ENCODE results near the gene PTP4A1. TPM values are rescaled to one million over a fixed set of nuclear protein-coding genes. Genes with fewer than 3 reads are reported as not detected.

The PTP4A1 gene
- total and polyA plus RNA-seq, 2 of the 4 experiments (the other 2 are of a cell fraction) = 31.2 to 53.1 TPM

DNA sequence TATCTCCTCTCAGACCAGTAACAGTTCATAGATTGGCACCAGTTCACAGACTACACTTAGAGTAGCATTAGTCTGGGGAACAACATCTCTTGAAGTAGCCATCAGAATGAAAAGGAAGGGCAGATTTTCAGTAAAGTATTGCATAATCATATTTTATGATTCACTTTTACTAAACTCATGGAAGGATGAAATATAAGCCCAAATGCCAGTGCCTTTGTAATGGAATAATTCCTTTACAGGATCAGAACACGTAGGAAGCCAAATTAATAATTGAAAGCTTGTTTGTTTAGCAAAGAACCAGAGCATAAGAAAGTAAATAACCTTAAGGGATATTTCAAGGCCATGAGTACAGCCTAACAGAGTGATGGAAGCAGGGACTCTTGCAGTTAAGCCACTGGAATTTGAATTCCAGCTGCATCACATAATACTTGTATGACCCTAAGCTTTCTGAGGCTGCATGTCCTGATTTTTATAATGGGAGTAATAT, 11.4 kb upstream of the PTP4A1 start:
- H4K91ac ChIP-seq (ENCODE audit: insufficient read depth, low read depth, low read length) = no peak overlapping the region
- H3K9me3 ChIP-seq (ENCODE audit: control insufficient read depth, insufficient read depth, low read length) = no peaks in the 10 kb centered on the region
- H2BK15ac ChIP-seq (ENCODE audit: low read depth, low read length) = no peak overlapping the region
- no peak overlapping the region for H3K14ac ChIP-seq (replicated peaks; ENCODE audit: low read depth, low read length)
- H3K9ac ChIP-seq (ENCODE audit: low read depth, low read length) = no peak overlapping the region
- H2BK120ac ChIP-seq (ENCODE audit: low read depth, low read length) = no peak overlapping the region
- dilution Hi-C loops (cut with HindIII; ENCODE audit: low sequenced_read_pairs, unreplicated experiment) = no loop called here
- no peak overlapping the region for H3K18ac ChIP-seq (ENCODE audit: low read depth, low read length)
- CTCF ChIA-PET = no interaction called here
- no peak overlapping the region for H3K56ac ChIP-seq (ENCODE audit: extremely low read depth, insufficient read depth, low read length)
- no peak overlapping the region for H2AK5ac ChIP-seq (ENCODE audit: low read depth, low read length)
- H3K9me1 ChIP-seq (ENCODE audit: insufficient read depth, low read length) = no peaks in the 10 kb centered on the region
- H3K4me3 ChIP-seq (ENCODE audit: insufficient read depth, low read depth, low read length) = no peak overlapping the region
- no peaks in the 10 kb centered on the region for H3K36me3 ChIP-seq (ENCODE audit: control insufficient read depth, insufficient read depth, low read length)
- H3K23ac ChIP-seq (ENCODE audit: low read depth, low read length) = no peak overlapping the region
- peak; percentile 92 for ATAC-seq (ENCODE audit: low read depth)
- no peak overlapping the region for H2BK20ac ChIP-seq (ENCODE audit: low read depth, low read length)
- H3K4ac ChIP-seq (ENCODE audit: low read depth, low read length) = no peak overlapping the region
- H4K8ac ChIP-seq (ENCODE audit: low read depth in 2 of 2, low read length in 2 of 2) = no peak overlapping the region
- H2AFZ ChIP-seq (replicated peaks; ENCODE audit: low read length, poor library complexity) = no peak overlapping the region
- no peak overlapping the region for H4K5ac ChIP-seq (ENCODE audit: low read depth, low read length)
- H2BK5ac ChIP-seq (ENCODE audit: low read depth, low read length, poor library complexity, severe bottlenecking) = no peak overlapping the region
- no peaks in the 10 kb centered on the region for H3K27me3 ChIP-seq (ENCODE audit: control insufficient read depth, insufficient read depth, low read length)
- in situ Hi-C loops (cut with MboI; ENCODE audit: low sequenced_read_pairs) = loop anchor here (25.0 kb wide), 1 partner anchor 199 kb away; no protein-coding TSS in a partner anchor
- POLR2A ChIA-PET (ENCODE audit: unreplicated experiment) = no interaction called here
- no peak overlapping the region for H2AK9ac ChIP-seq (replicated peaks; ENCODE audit: low read depth, low read length, poor library complexity)
- no peaks in the 10 kb centered on the region for H4K20me1 ChIP-seq (ENCODE audit: insufficient read depth, low read length)
- H3K79me1 ChIP-seq (ENCODE audit: low read depth in 1 of 2, low read length in 2 of 2) = no peaks in the 10 kb centered on the region
- peaks cover under 1% of the 10 kb centered on the region; the same call in 1 of the 2 replicates for H3K4me1 ChIP-seq (ENCODE audit: control insufficient read depth, insufficient read depth, low read length)
- no CpG with 5 or more reads among the region's 1 CpG for WGBS, 2 experiments (ENCODE audit: extremely low coverage in 2 of 2, insufficient read length in 1 of 2)
- no TSS peak for BruUV-seq (replicated peaks)
- no peak overlapping the region for H3K4me2 ChIP-seq (ENCODE audit: low read depth, low read length)
- intact Hi-C loops (cut with micrococcal nuclease) = loop anchor here (2.0 kb wide), 1 partner anchor 34 kb away; no protein-coding TSS in a partner anchor
- peak; percentile 94 for TF ChIP-seq CEBPB (IDR thresholded peaks at IDR 0.05; ENCODE audit: low read depth, low read length)
- TF ChIP-seq, protein P1, sequence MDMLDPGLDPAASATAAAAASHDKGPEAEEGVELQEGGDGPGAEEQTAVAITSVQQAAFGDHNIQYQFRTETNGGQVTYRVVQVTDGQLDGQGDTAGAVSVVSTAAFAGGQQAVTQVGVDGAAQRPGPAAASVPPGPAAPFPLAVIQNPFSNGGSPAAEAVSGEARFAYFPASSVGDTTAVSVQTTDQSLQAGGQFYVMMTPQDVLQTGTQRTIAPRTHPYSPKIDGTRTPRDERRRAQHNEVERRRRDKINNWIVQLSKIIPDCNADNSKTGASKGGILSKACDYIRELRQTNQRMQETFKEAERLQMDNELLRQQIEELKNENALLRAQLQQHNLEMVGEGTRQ (IDR thresholded peaks at IDR 0.05; ENCODE audit: low read depth, low read length) = no peak
- H3K27ac ChIP-seq (ENCODE audit: insufficient read depth, low read length) = no peak overlapping the region
- DNase-seq = peak; percentile 63
